CD14-positive monocyte (primary cell): ENCODE data around the gene NSG2. TPM values are rescaled to one million over a fixed set of nuclear protein-coding genes. Genes with fewer than 3 reads are reported as not detected.

Experiments
- DNase-seq, 3 donors: peaks; one replicate each; pipeline ENCODE4 v3.0.0-alpha.2; 2011 to 2022
- H2AFZ ChIP-seq: 2 replicates; pipeline ENCODE4 v1.6.0; 2012; ENCODE audit warnings: mild to moderate bottlenecking, low read depth, low read length, inconsistent platforms; ENCODE audit not compliant: insufficient read depth, poor library complexity, severe bottlenecking
- H3K27ac ChIP-seq, 2 donors: 1 replicate in 1 of 2; 2 replicates in 1 of 2; pipeline ENCODE4 v1.5.1; 2012 to 2013; ENCODE audit warnings: low read length in 2 of 2, control low read depth in 1 of 2, inconsistent platforms in 1 of 2, low read depth in 1 of 2, mild to moderate bottlenecking in 1 of 2
- H3K27me3 ChIP-seq, 2 donors: one replicate each; pipeline versions ENCODE4 v1.6.0 to v1.6.1; 2011 to 2013; ENCODE audit warnings: low read length in 2 of 2; ENCODE audit not compliant: control insufficient read depth in 2 of 2, insufficient read depth in 2 of 2
- H3K36me3 ChIP-seq, 2 donors: replicated peaks in 1 of 2; 1 replicate in 1 of 2; 2 replicates in 1 of 2; pipeline versions ENCODE4 v1.5.1 to v1.6.1; 2012 to 2013; ENCODE audit warnings: low read length in 2 of 2, control low read depth in 1 of 2, inconsistent platforms in 1 of 2, mild to moderate bottlenecking in 1 of 2; ENCODE audit not compliant: insufficient read depth in 2 of 2, control insufficient read depth in 1 of 2
- H3K4me1 ChIP-seq, 2 donors: 1 replicate in 1 of 2; 2 replicates in 1 of 2; pipeline versions ENCODE4 v1.5.1 to v1.6.1; 2012 to 2013; ENCODE audit warnings: low read length in 2 of 2, control low read depth in 1 of 2, inconsistent platforms in 1 of 2, mild to moderate bottlenecking in 1 of 2, moderate library complexity in 1 of 2; ENCODE audit not compliant: insufficient read depth in 2 of 2, control insufficient read depth in 1 of 2
- H3K4me2 ChIP-seq: replicated peaks from 2 replicates; pipeline ENCODE3; 2012; ENCODE audit warnings: low read length, moderate library complexity, mild to moderate bottlenecking; ENCODE audit not compliant: poor library complexity, severe bottlenecking; ENCODE audit errors: extremely low read depth
- H3K4me3 ChIP-seq, 3 experiments: fragments of 200-600 bp in 1 of 3; sonication (generic) in 1 of 3; replicated peaks in 1 of 3; 1 replicate in 2 of 3; 2 replicates in 1 of 3; pipeline ENCODE4 v1.5.1; 2011 to 2013; ENCODE audit warnings: low read length in 3 of 3, mild to moderate bottlenecking in 3 of 3, control low read depth in 2 of 3, low read depth in 2 of 3, inconsistent platforms in 1 of 3, moderate library complexity in 1 of 3
- H3K79me2 ChIP-seq: 2 replicates; pipeline ENCODE4 v1.6.0; 2012; ENCODE audit warnings: mild to moderate bottlenecking, control low read depth, inconsistent platforms, low read length, moderate library complexity; ENCODE audit not compliant: insufficient read depth
- H3K9ac ChIP-seq: 2 replicates; pipeline ENCODE4 v1.6.0; 2017; ENCODE audit warnings: low read length, mild to moderate bottlenecking; ENCODE audit not compliant: insufficient read depth, poor library complexity, severe bottlenecking
- H3K9me3 ChIP-seq, 2 donors: replicated peaks in 1 of 2; 1 replicate in 1 of 2; 2 replicates in 1 of 2; pipeline versions ENCODE4 v1.5.1 to v1.6.1; 2012 to 2013; ENCODE audit warnings: low read length in 2 of 2, control low read depth in 1 of 2; ENCODE audit not compliant: control insufficient read depth in 1 of 2, insufficient read depth in 1 of 2
- H4K20me1 ChIP-seq: 2 replicates; pipeline ENCODE4 v1.6.0; 2012; ENCODE audit warnings: mild to moderate bottlenecking, low read length, control low read depth, moderate library complexity; ENCODE audit not compliant: insufficient read depth
- H3K27ac Mint-ChIP-seq, 7 donors: one replicate each; pipeline ENCODE4 v1.8.0; 2020; ENCODE audit warnings: mild to moderate bottlenecking in 7 of 7, mixed read lengths in 7 of 7, moderate library complexity in 6 of 7, inconsistent platforms in 2 of 7
- H3K27me3 Mint-ChIP-seq, 3 donors: one replicate each; pipeline ENCODE4 v1.8.0; 2021 to 2022; ENCODE audit warnings: low read depth in 3 of 3, mild to moderate bottlenecking in 3 of 3, mixed read lengths in 3 of 3, moderate library complexity in 3 of 3, inconsistent platforms in 1 of 3
- H3K36me3 Mint-ChIP-seq, 2 donors: one replicate each; pipeline ENCODE4 v1.8.0; 2020; ENCODE audit warnings: mixed read lengths in 2 of 2, inconsistent platforms in 1 of 2, mild to moderate bottlenecking in 1 of 2
- H3K4me1 Mint-ChIP-seq: one replicate; pipeline ENCODE4 v1.8.0; 2020; ENCODE audit warnings: mild to moderate bottlenecking, mixed read lengths
- H3K4me3 Mint-ChIP-seq, 2 donors: one replicate each; pipeline ENCODE4 v1.8.0; 2020; ENCODE audit warnings: mild to moderate bottlenecking in 2 of 2, mixed read lengths in 2 of 2, moderate library complexity in 1 of 2
- H3K9me3 Mint-ChIP-seq, 7 donors: one replicate each; pipeline ENCODE4 v1.8.0; 2020 to 2022; ENCODE audit warnings: mixed read lengths in 7 of 7, mild to moderate bottlenecking in 6 of 7, moderate library complexity in 6 of 7, inconsistent platforms in 2 of 7
- CTCF ChIP-seq: fragments of 200-600 bp; IDR thresholded peaks from one replicate; pipeline ENCODE4 v1.8.0; 2022; ENCODE audit warnings: antibody characterized with exemption, mild to moderate bottlenecking
- WGBS: methylation state at CpG from one replicate; pipeline ENCODE4 v1.1.5; 2013; ENCODE audit warnings: missing lambda C conversion rate; ENCODE audit not compliant: insufficient coverage; 5-methylcytosine and 5-hydroxymethylcytosine counted together
- intact Hi-C, 2 donors: fragments of 100-400 bp; cut with micrococcal nuclease; formaldehyde crosslinking; loops; one replicate each; pipeline versions ENCODE4 v1.15.0 to v1.15.1; 2023
- polyA plus RNA-seq, 3 donors: library from polyadenylated mRNA; depleted of rRNA in 1 of 3; unstranded in 2 of 3; stranded (reverse) in 1 of 3; fragments of 300-500 nt in 2 of 3; fragments of >200 nt in 1 of 3; fragmentation: Illumina TruSeq in 2 of 3; gene quantifications; 1 replicate in 2 of 3; 2 replicates in 1 of 3; pipeline ENCODE4 v1.2.3, GENCODE V29; 2012 to 2021

The NSG2 gene
- polyA plus RNA-seq, 3 donors: not detected

GRCh38 chr5:174151599-174152181 is 106.2 kb downstream of the NSG2 start:
- WGBS: 100% methylated on average over 1 of the region's 3 CpGs
- no peak for TF ChIP-seq CTCF
- Histone ChIP-seq H3K27ac (no peak overlapping the region), H4K20me1 (no peaks in the 10 kb centered on the region), H3K27me3 (no peaks in the 10 kb centered on the region), H2AFZ (no peak overlapping the region), H3K4me1 (no peaks in the 10 kb centered on the region), H3K79me2 (no peaks in the 10 kb centered on the region), H3K4me2 (no peak overlapping the region), H3K9ac (no peak overlapping the region), H3K9me3 (peaks cover 0 to 3% of the 10 kb centered on the region in 2 donors), H3K4me3 (no peak overlapping the region), H3K36me3 (no peaks in the 10 kb centered on the region)
- no peak for DNase-seq
- Mint-ChIP-seq H3K4me3 (no peak overlapping the region), H3K9me3 (peaks cover 2 to 15% (median 11%) of the 10 kb centered on the region in 7 donors), H3K4me1 (no peaks in the 10 kb centered on the region), H3K36me3 (no peaks in the 10 kb centered on the region), H3K27ac (no peak overlapping the region), H3K27me3 (peaks cover 2 to 6% (median 6%) of the 10 kb centered on the region in 3 donors)
- intact Hi-C loops: no loop called here

- no peak overlapping the region for H3K4me3 ChIP-seq
- H3K79me2 ChIP-seq: no peaks in the 10 kb centered on the region
- whole genome bisulfite sequencing: no CpG with 5 or more reads among the region's 1 CpG
- intact Hi-C loops: no loop called here
- H3K27me3 Mint-ChIP-seq: peaks cover 4 to 6% (median 6%) of the 10 kb centered on the region in 3 donors
- DNase-seq: no peak
- no peak overlapping the region for H2AFZ ChIP-seq
- TF ChIP-seq CTCF: no peak
- H3K4me1 ChIP-seq: peaks cover 2% of the 10 kb centered on the region in 2 donors
- H3K9me3 Mint-ChIP-seq: peaks cover 2 to 22% (median 13%) of the 10 kb centered on the region in 7 donors
- H3K27ac Mint-ChIP-seq: no peak overlapping the region
- H3K36me3 Mint-ChIP-seq: no peaks in the 10 kb centered on the region
- H3K27ac ChIP-seq: no peak overlapping the region
- H3K27me3 ChIP-seq: no peaks in the 10 kb centered on the region
- H3K4me3 Mint-ChIP-seq: peak overlapping the region in 1 of 2 donors; percentile 22
- no peaks in the 10 kb centered on the region for H3K36me3 ChIP-seq
- H3K9ac ChIP-seq: no peak overlapping the region
- H3K9me3 ChIP-seq: peaks cover 3 to 5% of the 10 kb centered on the region in 2 donors
- H3K4me2 ChIP-seq: no peak overlapping the region
- H4K20me1 ChIP-seq: no peaks in the 10 kb centered on the region
- H3K4me1 Mint-ChIP-seq: peaks cover 2% of the 10 kb centered on the region
Observed at GRCh38 chr5:174154559-174154958, 109.1 kb downstream of the NSG2 start.
